Germinal center (tissue), 1 donor: ENCODE data around the gene PSMD9.
"Not testable (repeated sequence)": the region's sequence is repeated elsewhere in the genome, so short reads cannot be mapped to it uniquely, and the experiment has no call there.

Experiments
- DNase-seq: peaks from one replicate; pipeline ENCODE4 v3.0.0; 2012; ENCODE audit warnings: mixed read lengths, low spot score

The PSMD9 gene

GRCh38 chr12:121873216-121873569, 15.4 kb upstream of the PSMD9 start:
- no peak for DNase-seq

GRCh38 chr12:121874071-121874470, 14.5 kb upstream of the PSMD9 start:
- no peak for DNase-seq

GRCh38 chr12:121875582-121875981, 13.0 kb upstream of the PSMD9 start:
- no peak for DNase-seq

GRCh38 chr12:121876080-121876447, 12.5 kb upstream of the PSMD9 start:
- not testable (repeated sequence) for DNase-seq

GRCh38 chr12:121883315-121883660, 5.3 kb upstream of the PSMD9 start:
- DNase-seq = no peak

DNA sequence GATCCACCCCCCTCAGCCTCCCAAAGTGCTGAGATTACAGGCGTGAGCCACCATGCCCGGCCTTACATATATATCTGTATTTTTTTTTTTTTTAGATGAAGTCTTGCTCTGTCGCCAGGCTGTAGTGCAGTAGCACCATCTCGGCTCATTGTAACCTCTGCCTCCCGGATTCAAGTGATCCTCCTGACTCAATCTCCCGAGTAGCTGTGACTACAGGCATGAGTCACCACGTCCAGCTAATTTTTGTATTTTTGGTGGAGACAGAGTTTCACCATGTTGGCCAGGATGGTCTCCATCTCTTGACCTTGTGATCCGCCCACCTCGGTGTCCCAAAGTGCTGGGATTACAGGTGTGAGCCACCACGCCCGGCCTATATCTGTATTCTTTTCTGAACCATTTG, 3.5 kb upstream of the PSMD9 start:
- DNase-seq = not testable (repeated sequence)

DNA sequence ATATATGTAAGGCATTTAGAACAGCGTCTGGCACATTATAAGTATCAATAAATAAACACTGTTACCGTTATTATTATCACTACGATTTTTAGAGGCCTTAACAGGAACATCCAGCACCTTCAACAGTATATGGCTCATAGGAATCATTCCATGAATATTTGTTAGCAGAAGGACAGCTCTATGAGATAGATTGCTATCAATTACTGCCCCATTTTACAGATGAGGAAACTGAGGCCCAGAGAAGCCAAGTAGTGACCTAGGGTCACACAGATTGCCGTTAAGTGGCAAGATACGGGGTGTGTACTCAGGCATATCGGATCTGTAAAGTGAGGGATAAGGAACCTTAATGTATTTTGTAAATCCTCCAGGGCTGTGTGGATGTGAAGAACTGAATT, 510 bp upstream of the PSMD9 start:
- DNase-seq = no peak

GRCh38 chr12:121889274-121889624, 659 bp downstream of the PSMD9 start:
- no peak for DNase-seq

- not testable (repeated sequence) for DNase-seq
Observed at GRCh38 chr12:121889661-121890060, 1.1 kb downstream of the PSMD9 start.

GRCh38 chr12:121892673-121893561, 4.3 kb downstream of the PSMD9 start:
- DNase-seq = no peak

DNA sequence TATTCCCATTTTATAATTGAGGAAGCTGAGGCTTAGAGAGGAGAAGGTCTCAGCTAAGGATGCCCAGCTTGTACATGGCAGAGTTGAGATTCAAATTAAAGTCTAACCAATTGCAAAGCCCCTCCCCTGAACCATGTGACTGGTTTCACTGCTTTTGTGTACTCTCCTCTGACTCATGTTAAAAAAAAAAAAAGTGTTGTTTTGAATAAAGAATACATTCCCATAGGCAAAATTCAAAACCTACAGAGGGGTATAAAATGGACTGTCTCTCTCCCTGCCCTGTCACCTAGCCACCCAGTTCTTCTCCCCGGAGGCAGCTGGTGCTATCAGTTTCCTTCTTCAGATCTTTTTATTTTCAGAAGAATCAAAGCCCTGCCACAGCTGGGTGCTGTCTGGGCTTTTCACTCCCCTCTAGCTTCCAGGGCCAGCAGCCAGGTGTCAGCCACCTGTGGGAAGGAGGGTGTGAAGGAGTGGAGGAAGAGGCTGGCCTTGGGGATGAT, 5.4 kb downstream of the PSMD9 start:
- no peak for DNase-seq

- DNase-seq = no peak
Observed at GRCh38 chr12:121894633-121895032, 6.0 kb downstream of the PSMD9 start.

GRCh38 chr12:121898287-121898686, 9.7 kb downstream of the PSMD9 start:
- DNase-seq = no peak

DNA sequence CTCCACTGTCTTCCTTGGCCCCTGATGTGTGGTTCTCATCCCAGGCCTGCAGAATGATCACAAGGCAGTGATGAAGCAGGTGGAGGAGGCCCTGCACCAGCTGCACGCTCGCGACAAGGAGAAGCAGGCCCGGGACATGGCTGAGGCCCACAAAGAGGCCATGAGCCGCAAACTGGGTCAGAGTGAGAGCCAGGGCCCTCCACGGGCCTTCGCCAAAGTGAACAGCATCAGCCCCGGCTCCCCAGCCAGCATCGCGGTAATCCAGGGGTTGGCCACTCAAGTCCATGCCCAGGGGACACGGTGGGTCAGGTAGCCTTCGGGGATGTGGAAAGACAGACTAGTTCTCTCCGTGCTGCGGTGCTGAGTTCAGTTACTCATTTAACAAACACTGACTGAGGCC, 11.0 kb downstream of the PSMD9 start:
- DNase-seq = no peak

- no peak for DNase-seq
Observed at GRCh38 chr12:121903202-121903601, 14.6 kb downstream of the PSMD9 start.

GRCh38 chr12:121905746-121906145, 17.2 kb downstream of the PSMD9 start:
- DNase-seq = no peak

GRCh38 chr12:121908702-121909101, 20.1 kb downstream of the PSMD9 start:
- no peak for DNase-seq

DNA sequence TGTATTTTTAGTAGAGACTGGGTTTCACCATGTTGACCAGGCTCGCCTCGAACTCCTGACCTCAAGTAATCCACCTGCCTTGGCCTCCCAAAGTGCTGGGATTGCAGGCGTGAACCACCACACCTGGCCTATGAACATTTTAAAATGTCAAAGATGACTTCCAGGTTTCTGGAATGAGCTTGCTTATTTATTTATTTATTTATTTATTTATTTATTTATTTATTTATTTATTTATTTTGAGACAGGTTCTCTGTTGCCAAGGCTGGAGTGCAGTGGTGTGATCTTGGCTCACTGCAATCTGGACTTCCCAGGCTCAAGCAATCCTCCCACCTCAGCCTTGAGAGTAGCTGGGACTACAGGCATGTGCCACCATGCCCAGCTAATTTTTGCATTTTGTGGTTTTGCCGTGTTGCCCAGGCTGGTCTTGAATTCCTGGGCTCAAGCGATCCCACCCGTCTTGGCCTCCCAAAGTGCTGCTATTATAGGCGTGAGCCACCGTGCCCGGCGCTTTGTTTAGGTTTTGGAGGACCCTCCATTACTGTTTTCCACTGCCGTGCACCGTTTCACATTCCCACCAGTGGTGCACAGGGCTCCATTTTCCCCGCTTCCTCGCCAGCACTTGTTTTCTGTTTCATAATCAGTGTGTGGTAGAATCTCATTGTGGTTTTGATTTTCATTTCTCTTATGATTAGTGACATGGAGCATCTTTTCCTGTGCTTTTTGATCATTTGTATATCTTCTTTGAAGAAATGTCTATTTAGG, 23.4 kb downstream of the PSMD9 start:
- no peak for DNase-seq

- no peak for DNase-seq
Observed at GRCh38 chr12:121915841-121916321, 27.3 kb downstream of the PSMD9 start.

GRCh38 chr12:121916719-121917118, 28.1 kb downstream of the PSMD9 start:
- peak; percentile 63 for DNase-seq

- peak; percentile 95 for DNase-seq
Observed at GRCh38 chr12:121917950-121918678, 29.5 kb downstream of the PSMD9 start, which contains the start of gene CFAP251. CFAP251 (plus strand) TSS chr12:121918592; CDS start chr12:121921306, 2,714 bp downstream.

GRCh38 chr12:121918679-121919038, 30.1 kb downstream of the PSMD9 start:
- no peak for DNase-seq
